Type B pancreatic cell (in vitro differentiated cells): Measurements from ENCODE around the gene GMPS. TPM values are rescaled to one million over a fixed set of nuclear protein-coding genes. Genes with fewer than 3 reads are reported as not detected.

Experiments
- DNase-seq: peaks from one replicate; pipeline ENCODE4 v3.0.0; 2021; ENCODE audit warnings: mixed read lengths; ENCODE audit not compliant: unreplicated experiment; ENCODE audit errors: extremely low spot score
- H3K27ac Mint-ChIP-seq: 2 replicates; pipeline ENCODE4 v1.8.0; 2021; ENCODE audit warnings: mild to moderate bottlenecking, mixed read lengths
- H3K27me3 Mint-ChIP-seq: 2 replicates; pipeline ENCODE4 v1.8.0; 2021; ENCODE audit warnings: mixed read lengths
- H3K36me3 Mint-ChIP-seq: 2 replicates; pipeline ENCODE4 v1.8.0; 2021; ENCODE audit warnings: mixed read lengths
- H3K4me1 Mint-ChIP-seq: one replicate; pipeline ENCODE4 v1.8.0; 2021; ENCODE audit warnings: mixed read lengths; ENCODE audit not compliant: unreplicated experiment
- H3K4me3 Mint-ChIP-seq: 2 replicates; pipeline ENCODE4 v1.8.0; 2021; ENCODE audit warnings: mild to moderate bottlenecking, mixed read lengths
- H3K9me3 Mint-ChIP-seq: 2 replicates; pipeline ENCODE4 v1.8.0; 2021; ENCODE audit warnings: mixed read lengths
- total RNA-seq: library from RNA; stranded (reverse); gene quantifications from 2 replicates; pipeline ENCODE4 v1.2.1, GENCODE V29; 2021; ENCODE audit warnings: low replicate concordance
- TF ChIP-seq, protein P1 (sequence below): fragments of 200-600 bp; sonication (generic); conservative IDR thresholded peaks from 2 replicates; pipeline ENCODE4 v1.5.0; 2021; ENCODE audit warnings: antibody characterized with exemption, mild to moderate bottlenecking

The GMPS gene
- total RNA-seq, 1 donor from 2014 or later, result 90.4 TPM

- DNase-seq, result no peak
- H3K4me1 Mint-ChIP-seq, result no peaks in the 10 kb centered on the region
- TF ChIP-seq, protein P1, sequence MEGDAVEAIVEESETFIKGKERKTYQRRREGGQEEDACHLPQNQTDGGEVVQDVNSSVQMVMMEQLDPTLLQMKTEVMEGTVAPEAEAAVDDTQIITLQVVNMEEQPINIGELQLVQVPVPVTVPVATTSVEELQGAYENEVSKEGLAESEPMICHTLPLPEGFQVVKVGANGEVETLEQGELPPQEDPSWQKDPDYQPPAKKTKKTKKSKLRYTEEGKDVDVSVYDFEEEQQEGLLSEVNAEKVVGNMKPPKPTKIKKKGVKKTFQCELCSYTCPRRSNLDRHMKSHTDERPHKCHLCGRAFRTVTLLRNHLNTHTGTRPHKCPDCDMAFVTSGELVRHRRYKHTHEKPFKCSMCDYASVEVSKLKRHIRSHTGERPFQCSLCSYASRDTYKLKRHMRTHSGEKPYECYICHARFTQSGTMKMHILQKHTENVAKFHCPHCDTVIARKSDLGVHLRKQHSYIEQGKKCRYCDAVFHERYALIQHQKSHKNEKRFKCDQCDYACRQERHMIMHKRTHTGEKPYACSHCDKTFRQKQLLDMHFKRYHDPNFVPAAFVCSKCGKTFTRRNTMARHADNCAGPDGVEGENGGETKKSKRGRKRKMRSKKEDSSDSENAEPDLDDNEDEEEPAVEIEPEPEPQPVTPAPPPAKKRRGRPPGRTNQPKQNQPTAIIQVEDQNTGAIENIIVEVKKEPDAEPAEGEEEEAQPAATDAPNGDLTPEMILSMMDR, result no peak
- H3K9me3 Mint-ChIP-seq, result no peaks in the 10 kb centered on the region
- no peak overlapping the region for H3K4me3 Mint-ChIP-seq
- no peak overlapping the region for H3K27ac Mint-ChIP-seq
- H3K36me3 Mint-ChIP-seq, result peaks cover 26% of the 10 kb centered on the region
- H3K27me3 Mint-ChIP-seq, result no peaks in the 10 kb centered on the region
Observed at GRCh38 chr3:155921486-155921885, 51.0 kb downstream of the GMPS start.

DNA sequence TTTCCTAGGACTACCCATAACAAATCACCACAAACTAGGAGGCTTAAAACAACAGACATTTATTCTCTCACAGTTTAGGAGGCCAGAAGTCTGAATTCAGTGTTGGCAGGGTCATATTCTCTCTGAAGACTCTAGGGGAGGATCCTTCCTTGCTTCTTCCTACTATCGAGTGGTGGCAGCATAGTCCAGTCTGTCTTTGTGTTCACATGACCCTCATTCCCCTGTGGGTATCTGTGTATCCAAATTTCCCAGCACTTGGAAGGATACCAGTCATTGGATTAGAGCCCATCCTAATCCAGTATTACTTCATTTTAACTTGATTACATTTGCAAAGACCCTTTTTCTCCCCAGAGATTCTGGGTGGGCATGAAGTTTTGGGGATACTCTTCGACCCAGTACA lies 63.8 kb downstream of the GMPS start:
- Mint-ChIP-seq H3K9me3 (no peaks in the 10 kb centered on the region), H3K4me3 (no peak overlapping the region), H3K36me3 (peaks cover 23% of the 10 kb centered on the region), H3K27ac (no peak overlapping the region), H3K27me3 (no peaks in the 10 kb centered on the region), H3K4me1 (no peaks in the 10 kb centered on the region)
- TF ChIP-seq, protein P1, result no peak
- no peak for DNase-seq

DNA sequence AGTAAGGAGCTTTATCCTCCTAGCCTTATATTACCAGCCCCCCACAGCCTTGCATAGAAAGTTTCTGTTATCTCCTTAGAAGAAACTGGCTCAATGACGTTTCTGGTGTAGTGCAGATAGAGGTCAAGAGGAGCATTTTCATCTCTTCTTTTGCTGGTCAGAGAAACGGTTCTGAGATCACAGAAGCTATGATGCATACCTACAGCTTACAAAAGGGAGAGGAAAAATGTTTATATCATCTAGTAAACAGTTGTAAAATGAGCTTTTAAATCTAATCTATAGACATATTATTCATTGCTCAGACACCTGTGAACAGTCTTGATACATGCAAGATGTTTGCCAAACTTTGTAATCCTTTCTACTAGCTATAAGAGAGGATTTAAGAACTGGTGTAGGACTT lies 68.0 kb downstream of the GMPS start:
- Mint-ChIP-seq H3K4me1 (no peaks in the 10 kb centered on the region), H3K27ac (no peak overlapping the region), H3K27me3 (no peaks in the 10 kb centered on the region), H3K36me3 (peaks cover 38% of the 10 kb centered on the region), H3K9me3 (no peaks in the 10 kb centered on the region), H3K4me3 (no peak overlapping the region)
- TF ChIP-seq, protein P1, result no peak
- DNase-seq, result no peak

- H3K4me1 Mint-ChIP-seq, result no peaks in the 10 kb centered on the region
- no peaks in the 10 kb centered on the region for H3K9me3 Mint-ChIP-seq
- TF ChIP-seq, protein P1, result no peak
- DNase-seq, result no peak
- H3K27ac Mint-ChIP-seq, result no peak overlapping the region
- H3K4me3 Mint-ChIP-seq, result no peak overlapping the region
- no peaks in the 10 kb centered on the region for H3K27me3 Mint-ChIP-seq
- peaks cover 29% of the 10 kb centered on the region for H3K36me3 Mint-ChIP-seq
Observed at GRCh38 chr3:155941354-155941753, 70.9 kb downstream of the GMPS start.

DNA sequence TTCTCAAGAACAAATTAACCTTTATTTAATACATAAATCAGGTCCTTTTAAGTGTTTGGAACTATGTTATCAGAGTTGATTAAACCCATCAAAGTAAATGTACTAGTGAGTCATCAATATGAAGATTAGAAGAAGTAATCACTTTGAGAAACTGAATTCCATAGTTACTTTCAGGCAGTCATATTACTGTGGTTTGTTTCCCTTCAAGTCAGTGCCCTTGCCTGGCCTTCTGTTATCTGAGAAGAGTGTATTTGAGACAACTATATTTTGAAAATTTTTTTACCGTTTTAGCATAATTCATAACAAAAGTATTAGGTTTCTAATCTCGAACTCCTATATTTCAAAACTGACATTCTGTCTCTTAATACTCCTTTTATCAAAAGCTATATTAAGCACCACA lies 73.6 kb downstream of the GMPS start:
- H3K9me3 Mint-ChIP-seq, result no peaks in the 10 kb centered on the region
- H3K27me3 Mint-ChIP-seq, result no peaks in the 10 kb centered on the region
- H3K4me1 Mint-ChIP-seq, result no peaks in the 10 kb centered on the region
- no peak overlapping the region for H3K27ac Mint-ChIP-seq
- TF ChIP-seq, protein P1, result no peak
- H3K4me3 Mint-ChIP-seq, result no peak overlapping the region
- no peak for DNase-seq
- peaks cover 23% of the 10 kb centered on the region for H3K36me3 Mint-ChIP-seq

GRCh38 chr3:155946178-155946577 lies 75.7 kb downstream of the GMPS start:
- peaks cover 20% of the 10 kb centered on the region for H3K36me3 Mint-ChIP-seq
- H3K4me3 Mint-ChIP-seq, result no peak overlapping the region
- peaks cover under 1% of the 10 kb centered on the region for H3K9me3 Mint-ChIP-seq
- no peaks in the 10 kb centered on the region for H3K27me3 Mint-ChIP-seq
- TF ChIP-seq, protein P1, result no peak
- no peak overlapping the region for H3K27ac Mint-ChIP-seq
- H3K4me1 Mint-ChIP-seq, result no peaks in the 10 kb centered on the region
- no peak for DNase-seq
